ENCODE data around the gene HIGD1B.

DNA sequence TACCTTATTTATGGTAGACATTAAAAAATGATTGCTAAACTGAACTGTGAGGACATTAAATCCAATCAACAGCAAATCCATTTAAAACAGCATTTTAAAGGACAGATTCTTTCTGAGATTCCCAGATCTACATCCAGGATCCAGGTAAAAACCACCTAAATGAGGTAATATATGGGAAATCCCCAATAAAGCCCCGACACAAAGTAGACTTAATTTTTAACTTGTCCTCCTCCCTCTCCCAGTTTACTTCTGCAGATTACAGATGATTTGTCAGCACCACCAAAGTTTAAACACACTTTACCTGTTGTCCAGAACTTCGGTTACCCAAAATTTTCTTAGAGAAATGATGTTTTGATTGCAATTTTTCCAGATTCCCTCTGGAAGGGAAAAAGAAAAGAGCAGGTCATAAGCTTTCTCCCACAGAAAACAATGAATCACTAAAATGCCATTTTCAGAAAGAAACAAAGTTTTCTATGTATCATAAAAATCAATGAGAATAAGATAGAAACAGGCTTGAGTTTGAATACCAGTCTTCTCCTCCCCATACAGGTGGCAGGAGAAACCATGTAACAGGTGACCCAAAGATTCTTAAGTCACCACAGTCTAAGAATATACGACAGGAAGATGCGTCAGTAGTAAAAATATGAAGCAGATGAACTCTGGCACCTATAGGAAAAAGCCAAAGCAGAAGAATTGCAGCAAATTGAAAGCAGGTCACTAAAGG is 40.4 kb upstream of the HIGD1B start:
- TF ChIP-seq POLR2AphosphoS5 (IDR thresholded peaks at IDR 0.05; ENCODE audit: borderline replicate concordance, low read depth, low read length) (no peak), FOXP2 (optimal IDR thresholded peaks at IDR 0.05; ENCODE audit: control extremely low read depth, extremely low read length, insufficient read depth) (no peak), EZH2 (IDR thresholded peaks at IDR 0.05) (no peak)
